Trophoblast cell (in vitro differentiated cells and primary cell): ENCODE results near the gene GCHFR. TPM values are rescaled to one million over a fixed set of nuclear protein-coding genes. Genes with fewer than 3 reads are reported as not detected.

Source experiments
- DNase-seq, 2 donors: peaks; one replicate each; pipeline ENCODE4 v3.0.0-alpha.2; 2016
- H2AFZ ChIP-seq: 2 replicates; pipeline ENCODE4 v1.6.1; 2013; ENCODE audit warnings: low read length, moderate library complexity, mild to moderate bottlenecking; ENCODE audit not compliant: insufficient read depth, poor library complexity
- H2AK5ac ChIP-seq: 2 replicates; pipeline ENCODE4 v1.6.1; 2013; ENCODE audit warnings: mild to moderate bottlenecking, low read length
- H2BK120ac ChIP-seq: 2 replicates; pipeline ENCODE4 v1.6.1; 2013; ENCODE audit warnings: low read length, mild to moderate bottlenecking, moderate library complexity; ENCODE audit not compliant: insufficient read depth, poor library complexity
- H2BK12ac ChIP-seq: 2 replicates; pipeline ENCODE4 v1.6.1; 2013; ENCODE audit warnings: mild to moderate bottlenecking, low read length, moderate library complexity
- H2BK5ac ChIP-seq: 2 replicates; pipeline ENCODE4 v1.6.1; 2013; ENCODE audit warnings: low read length, low read depth, moderate library complexity, mild to moderate bottlenecking; ENCODE audit not compliant: poor library complexity
- H3K14ac ChIP-seq: 2 replicates; pipeline ENCODE4 v1.6.1; 2013; ENCODE audit warnings: mild to moderate bottlenecking, low read length
- H3K18ac ChIP-seq: 2 replicates; pipeline ENCODE4 v1.6.1; 2013; ENCODE audit warnings: mild to moderate bottlenecking, low read length
- H3K23ac ChIP-seq: 2 replicates; pipeline ENCODE4 v1.6.1; 2013; ENCODE audit warnings: low read length
- H3K27ac ChIP-seq: 2 replicates; pipeline ENCODE4 v1.5.1; 2013; ENCODE audit warnings: low read depth, mild to moderate bottlenecking, inconsistent platforms, low read length, moderate library complexity
- H3K27me3 ChIP-seq: 2 replicates; pipeline ENCODE4 v1.6.1; 2013; ENCODE audit warnings: inconsistent platforms, mild to moderate bottlenecking, low read length, moderate library complexity; ENCODE audit not compliant: insufficient read depth
- H3K36me3 ChIP-seq, 2 experiments: 1 replicate in 1 of 2; 2 replicates in 1 of 2; pipeline ENCODE4 v1.6.1; 2013; ENCODE audit warnings: low read length in 2 of 2, mild to moderate bottlenecking in 2 of 2, moderate library complexity in 1 of 2; ENCODE audit not compliant: insufficient read depth in 2 of 2, control insufficient read depth in 1 of 2
- H3K4ac ChIP-seq: 2 replicates; pipeline ENCODE4 v1.6.1; 2013; ENCODE audit warnings: low read depth, mild to moderate bottlenecking, low read length, moderate library complexity
- H3K4me1 ChIP-seq, 2 experiments: 1 replicate in 1 of 2; 2 replicates in 1 of 2; pipeline ENCODE4 v1.6.1; 2013; ENCODE audit warnings: low read length in 2 of 2, mild to moderate bottlenecking in 2 of 2, moderate library complexity in 1 of 2; ENCODE audit not compliant: insufficient read depth in 2 of 2, control insufficient read depth in 1 of 2
- H3K4me2 ChIP-seq: 2 replicates; pipeline ENCODE4 v1.6.1; 2013; ENCODE audit warnings: inconsistent platforms, mild to moderate bottlenecking, low read length, moderate library complexity
- H3K4me3 ChIP-seq: 2 replicates; pipeline ENCODE4 v1.5.1; 2013; ENCODE audit warnings: mild to moderate bottlenecking, low read depth, low read length, inconsistent platforms
- H3K79me1 ChIP-seq: one replicate; pipeline ENCODE4 v1.6.1; 2013; ENCODE audit warnings: low read length
- H3K79me2 ChIP-seq: 2 replicates; pipeline ENCODE4 v1.6.1; 2013; ENCODE audit warnings: low read length, mild to moderate bottlenecking; ENCODE audit not compliant: control insufficient read depth, insufficient read depth, poor library complexity
- H3K9ac ChIP-seq: 2 replicates; pipeline ENCODE4 v1.6.1; 2013; ENCODE audit warnings: mild to moderate bottlenecking, low read length
- H3K9me3 ChIP-seq: 2 replicates; pipeline ENCODE4 v1.6.1; 2013; ENCODE audit warnings: low read depth, mild to moderate bottlenecking, control low read depth, inconsistent platforms, low read length; ENCODE audit not compliant: insufficient read depth
- H4K12ac ChIP-seq: 2 replicates; pipeline ENCODE4 v1.6.1; 2013; ENCODE audit warnings: low read depth, mild to moderate bottlenecking, low read length, moderate library complexity
- H4K8ac ChIP-seq: 2 replicates; pipeline ENCODE4 v1.6.1; 2013; ENCODE audit warnings: low read depth, mild to moderate bottlenecking, low read length, moderate library complexity
- H4K91ac ChIP-seq: one replicate; pipeline ENCODE4 v1.6.1; 2013; ENCODE audit warnings: low read depth, mild to moderate bottlenecking, low read length, moderate library complexity
- WGBS: extraction: QIAGEN DNeasy Blood & Tissue Kit; methylation state at CpG from one replicate; pipeline ENCODE4 v1.1.7; 2013; ENCODE audit warnings: missing lambda C conversion rate; ENCODE audit not compliant: insufficient read length, insufficient coverage; ENCODE audit errors: extremely low coverage; 5-methylcytosine and 5-hydroxymethylcytosine counted together
- polyA plus RNA-seq: library from polyadenylated mRNA; stranded (reverse); fragments of 200-250 nt; gene quantifications from 2 replicates; pipeline ENCODE4 v1.2.3, GENCODE V29; 2013

Gene GCHFR
- polyA plus RNA-seq: 10.9 and 11.6 TPM in 2 replicates

DNA sequence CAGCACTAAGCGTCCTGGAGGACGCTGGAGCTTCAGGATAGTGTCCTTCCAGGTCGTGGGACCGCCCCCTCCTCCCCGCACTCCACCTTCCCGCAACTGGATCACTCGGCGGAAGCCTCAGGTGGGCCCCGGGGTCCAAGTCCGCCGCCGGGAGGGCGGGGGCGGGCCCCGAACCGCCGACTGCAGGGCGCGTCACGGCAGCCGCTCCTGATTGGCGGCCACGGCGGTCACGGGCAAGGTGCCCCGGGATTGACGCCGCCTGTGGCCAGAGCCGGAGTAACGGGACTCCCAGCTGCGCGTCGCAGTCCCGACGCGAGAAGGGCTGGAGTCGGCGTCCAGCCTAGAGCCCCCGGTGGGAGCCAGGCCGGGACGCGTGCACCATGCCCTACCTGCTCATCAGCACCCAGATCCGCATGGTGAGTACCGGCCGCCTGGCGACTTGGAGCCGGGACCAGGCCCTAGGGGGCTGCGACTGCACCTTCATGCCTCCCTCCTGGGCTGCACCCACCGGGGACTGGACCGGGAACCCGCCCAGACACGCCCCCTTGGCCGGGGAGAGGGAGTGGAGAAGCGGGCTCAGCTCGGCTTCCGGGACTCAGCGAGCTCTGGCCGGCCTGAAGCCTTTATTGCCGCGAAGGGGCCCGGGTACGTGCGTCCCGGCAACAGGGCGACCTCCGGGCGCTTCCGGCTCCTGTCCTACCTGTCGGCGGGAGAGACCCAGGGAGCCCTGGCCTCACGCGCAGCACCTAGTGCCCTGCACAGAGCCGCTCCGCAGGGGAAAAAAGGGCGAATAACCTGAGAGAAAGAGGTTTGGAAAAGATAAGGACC, at the start of gene GCHFR:
GCHFR (plus strand) TSS at position 268 of the 828 bp plus-strand sequence; CDS start at position 381, 113 bp downstream.
- Histone ChIP-seq H3K9me3 (peaks cover 2% of the 10 kb centered on the region), H3K79me1 (peaks cover 11% of the 10 kb centered on the region), H3K18ac (peak within 1 kb of the TSS; percentile 35), H2AK5ac (no peak within 1 kb of the TSS), H3K27me3 (no peaks in the 10 kb centered on the region), H2AFZ (peak within 1 kb of the TSS; percentile 59), H3K4me2 (peak within 1 kb of the TSS; percentile 75), H3K79me2 (no peaks in the 10 kb centered on the region), H3K36me3 (peaks cover 17 to 18% of the 10 kb centered on the region in 2 experiments), H4K91ac (peak within 1 kb of the TSS; percentile 53), H3K27ac (peak within 1 kb of the TSS; percentile 22), H4K12ac (peak within 1 kb of the TSS; percentile 63), H2BK5ac (no peak within 1 kb of the TSS), H4K8ac (peak within 1 kb of the TSS; percentile 88), H3K4ac (peak within 1 kb of the TSS; percentile 3), H3K14ac (peak within 1 kb of the TSS; percentile 86), H3K23ac (no peak within 1 kb of the TSS), H2BK120ac (no peak within 1 kb of the TSS), H3K4me3 (peak within 1 kb of the TSS; percentile 64), H3K4me1 (peaks cover 18 to 19% of the 10 kb centered on the region in 2 experiments), H2BK12ac (no peak within 1 kb of the TSS), H3K9ac (peak within 1 kb of the TSS; percentile 33)
- no CpG with 5 or more reads among the region's 75 CpGs for WGBS
- DNase-seq: peak; percentile 56 to 63

DNA sequence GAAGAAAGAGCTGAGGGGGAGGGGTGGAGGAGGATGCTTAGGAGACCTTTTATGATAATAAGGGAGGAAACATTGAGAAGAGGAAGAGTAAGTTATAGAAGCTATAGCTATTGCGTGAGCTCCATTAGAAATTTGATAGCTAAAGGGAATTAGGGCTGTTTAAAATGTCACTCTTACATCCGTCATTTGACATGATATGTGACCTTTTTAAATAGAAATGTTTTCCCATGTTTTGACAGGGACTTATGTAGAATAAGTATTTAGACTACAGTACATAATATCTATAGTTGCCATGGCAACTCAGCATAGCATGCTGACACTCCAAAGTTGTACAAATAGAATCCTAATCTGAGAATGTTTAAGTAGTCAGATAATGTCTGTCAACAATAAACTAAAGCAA, 49.7 kb upstream of the GCHFR start:
- no peak overlapping the region for H3K14ac ChIP-seq
- no peaks in the 10 kb centered on the region for H3K4me1 ChIP-seq
- no peak overlapping the region for H3K18ac ChIP-seq
- no peak overlapping the region for H2BK5ac ChIP-seq
- H2BK120ac ChIP-seq: no peak overlapping the region
- DNase-seq: no peak
- no peak overlapping the region for H4K12ac ChIP-seq
- H4K91ac ChIP-seq: no peak overlapping the region
- peaks cover 16 to 19% of the 10 kb centered on the region in 2 experiments for H3K36me3 ChIP-seq
- no peak overlapping the region for H3K4me2 ChIP-seq
- H3K27ac ChIP-seq: no peak overlapping the region
- H2AK5ac ChIP-seq: no peak overlapping the region
- H3K27me3 ChIP-seq: no peaks in the 10 kb centered on the region
- H3K79me2 ChIP-seq: no peaks in the 10 kb centered on the region
- H2AFZ ChIP-seq: no peak overlapping the region
- H3K9me3 ChIP-seq: no peaks in the 10 kb centered on the region
- H3K4ac ChIP-seq: no peak overlapping the region
- H3K79me1 ChIP-seq: no peaks in the 10 kb centered on the region
- no peak overlapping the region for H3K9ac ChIP-seq
- H3K4me3 ChIP-seq: no peak overlapping the region
- H3K23ac ChIP-seq: no peak overlapping the region
- H2BK12ac ChIP-seq: no peak overlapping the region
- H4K8ac ChIP-seq: no peak overlapping the region
- WGBS: no CpG with 5 or more reads among the region's 2 CpGs

DNA sequence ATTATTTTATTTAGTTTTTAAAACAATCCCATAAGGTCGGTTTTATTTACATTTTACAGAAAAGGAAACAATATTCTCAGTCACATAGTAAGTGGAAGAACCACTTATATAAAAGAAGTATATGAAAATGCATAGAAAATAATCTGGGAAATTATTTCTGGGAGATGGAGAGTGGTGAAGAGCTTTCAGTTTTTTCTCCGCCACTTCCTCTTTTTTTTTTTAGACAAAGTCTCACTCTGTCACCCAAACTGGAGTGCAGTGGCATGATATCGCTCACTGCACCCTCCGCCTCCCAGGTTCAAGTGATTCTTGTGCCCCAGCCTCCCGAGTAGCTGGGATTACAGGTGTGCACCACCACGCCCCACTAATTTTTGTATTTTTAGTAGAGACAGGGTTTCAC, 47.7 kb upstream of the GCHFR start:
- Histone ChIP-seq H2AFZ (no peak overlapping the region), H2AK5ac (no peak overlapping the region), H3K18ac (no peak overlapping the region), H3K27ac (no peak overlapping the region), H3K4me1 (no peaks in the 10 kb centered on the region), H3K4me2 (no peak overlapping the region), H4K12ac (no peak overlapping the region), H3K4me3 (no peak overlapping the region), H4K91ac (no peak overlapping the region), H3K79me2 (no peaks in the 10 kb centered on the region), H3K9me3 (no peaks in the 10 kb centered on the region), H3K4ac (no peak overlapping the region), H2BK120ac (no peak overlapping the region), H3K79me1 (no peaks in the 10 kb centered on the region), H3K14ac (no peak overlapping the region), H3K36me3 (peaks cover 19 to 27% of the 10 kb centered on the region in 2 experiments), H4K8ac (no peak overlapping the region), H2BK12ac (no peak overlapping the region), H3K9ac (no peak overlapping the region), H3K23ac (no peak overlapping the region), H2BK5ac (no peak overlapping the region), H3K27me3 (no peaks in the 10 kb centered on the region)
- WGBS: no CpG with 5 or more reads among the region's 6 CpGs
- no peak for DNase-seq

DNA sequence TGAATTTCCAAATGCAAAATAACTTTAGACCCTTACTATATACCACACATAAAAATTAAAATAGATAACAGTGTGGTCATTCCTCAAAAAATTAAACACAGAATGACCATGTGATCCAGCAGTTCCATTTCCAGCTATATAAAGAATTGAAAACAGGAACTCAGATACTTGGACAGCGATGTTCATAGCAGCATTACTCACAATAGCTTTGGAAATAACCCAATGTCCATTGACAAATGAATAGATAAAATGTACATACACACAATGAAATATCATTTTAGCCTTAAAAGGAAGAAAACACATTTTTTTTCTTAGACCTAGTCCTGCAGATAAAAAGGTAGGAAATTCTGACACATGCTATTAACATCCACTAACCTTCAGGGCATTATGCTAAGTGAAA, 42.2 kb upstream of the GCHFR start:
- H3K14ac ChIP-seq: no peak overlapping the region
- peaks cover 15 to 26% of the 10 kb centered on the region in 2 experiments for H3K36me3 ChIP-seq
- H3K4me2 ChIP-seq: no peak overlapping the region
- H3K4me1 ChIP-seq: no peaks in the 10 kb centered on the region
- no peak overlapping the region for H3K18ac ChIP-seq
- H2BK12ac ChIP-seq: no peak overlapping the region
- H3K79me2 ChIP-seq: no peaks in the 10 kb centered on the region
- no peak overlapping the region for H3K27ac ChIP-seq
- H3K9ac ChIP-seq: no peak overlapping the region
- no peak overlapping the region for H4K8ac ChIP-seq
- no CpG with 5 or more reads among the region's 1 CpG for WGBS
- no peaks in the 10 kb centered on the region for H3K27me3 ChIP-seq
- H3K9me3 ChIP-seq: no peaks in the 10 kb centered on the region
- no peaks in the 10 kb centered on the region for H3K79me1 ChIP-seq
- DNase-seq: peak in 1 of 2 donors; percentile 39
- H2AK5ac ChIP-seq: no peak overlapping the region
- H2BK120ac ChIP-seq: no peak overlapping the region
- H2AFZ ChIP-seq: no peak overlapping the region
- H4K12ac ChIP-seq: no peak overlapping the region
- no peak overlapping the region for H4K91ac ChIP-seq
- H2BK5ac ChIP-seq: no peak overlapping the region
- H3K4me3 ChIP-seq: no peak overlapping the region
- no peak overlapping the region for H3K4ac ChIP-seq
- H3K23ac ChIP-seq: no peak overlapping the region
